ENCODE results near the gene ASNSD1.
"Not testable (repeated sequence)": the region's sequence is repeated elsewhere in the genome, so short reads cannot be mapped to it uniquely, and the experiment has no call there.

ASNSD1 gene

DNA sequence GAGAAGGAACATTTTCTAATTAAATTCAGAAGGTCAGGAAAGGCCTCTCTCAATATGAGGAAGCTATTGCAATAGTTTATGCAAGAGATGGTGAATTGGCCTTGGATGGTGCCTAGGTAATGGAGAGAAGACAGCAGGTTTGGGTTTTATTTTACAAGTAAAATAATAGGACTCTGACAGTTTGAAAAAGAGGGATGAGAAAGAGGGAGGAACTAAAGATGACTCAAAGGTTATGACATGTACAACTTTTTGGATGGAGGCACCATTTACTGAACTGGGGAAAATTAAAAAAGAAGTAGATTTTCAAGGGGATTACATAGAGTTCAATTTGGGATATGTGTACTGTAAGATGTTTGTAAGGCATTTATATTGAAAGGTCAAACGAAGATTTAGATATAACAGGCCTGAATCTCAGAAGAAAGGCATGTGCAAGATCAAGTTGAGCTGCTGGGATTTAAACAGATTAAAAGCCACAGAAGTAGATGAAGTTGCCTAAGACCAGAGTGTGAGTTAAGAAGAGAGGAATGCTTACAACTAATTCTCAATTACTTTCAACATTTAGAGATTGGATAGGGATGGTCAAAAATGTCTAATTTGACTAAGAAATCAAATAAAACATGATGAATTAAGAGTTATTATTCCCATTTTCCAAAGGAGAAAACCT, 12.3 kb upstream of the ASNSD1 start:
- peak; percentile 30 for DNase-seq (ENCODE audit: low spot score)

- no peak for DNase-seq (ENCODE audit: low spot score)
Measured at GRCh38 chr2:189651284-189651683, 10.0 kb upstream of the ASNSD1 start.

- DNase-seq (ENCODE audit: low spot score): not testable (repeated sequence)
Measured at GRCh38 chr2:189653464-189653863, 7.8 kb upstream of the ASNSD1 start.

- no peak for DNase-seq (ENCODE audit: low spot score)
Measured at GRCh38 chr2:189654641-189655040, 6.6 kb upstream of the ASNSD1 start.

GRCh38 chr2:189657867-189658266, 3.4 kb upstream of the ASNSD1 start:
- DNase-seq (ENCODE audit: low spot score): no peak

GRCh38 chr2:189658306-189659212, 2.7 kb upstream of the ASNSD1 start:
- DNase-seq (ENCODE audit: low spot score): no peak

DNA sequence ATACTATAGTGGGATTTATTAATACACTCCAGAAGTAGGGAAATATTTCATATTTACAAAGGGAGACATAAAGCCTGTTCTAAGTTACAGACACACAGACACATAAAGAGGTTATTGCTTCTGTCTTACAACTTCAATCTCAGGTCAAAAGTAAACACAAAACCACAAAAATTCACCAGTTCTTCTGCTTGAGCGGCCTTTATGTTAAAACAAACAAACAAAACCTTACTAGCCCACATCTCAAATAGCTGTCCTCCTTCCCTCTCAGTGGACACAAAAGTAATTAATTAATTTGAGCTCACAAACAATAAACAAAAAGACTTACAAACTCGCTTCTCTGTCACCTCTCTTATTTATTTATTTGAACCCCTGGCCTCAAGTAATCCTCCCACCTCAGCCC, 1.5 kb upstream of the ASNSD1 start:
- DNase-seq (ENCODE audit: low spot score): no peak

- no peak for DNase-seq (ENCODE audit: low spot score)
Measured at GRCh38 chr2:189660803-189661147, 484 bp upstream of the ASNSD1 start.

- no peak for DNase-seq (ENCODE audit: low spot score)
Measured at GRCh38 chr2:189661957-189662321, 680 bp downstream of the ASNSD1 start.

GRCh38 chr2:189662669-189663226, 1.5 kb downstream of the ASNSD1 start:
- DNase-seq (ENCODE audit: low spot score): no peak

DNA sequence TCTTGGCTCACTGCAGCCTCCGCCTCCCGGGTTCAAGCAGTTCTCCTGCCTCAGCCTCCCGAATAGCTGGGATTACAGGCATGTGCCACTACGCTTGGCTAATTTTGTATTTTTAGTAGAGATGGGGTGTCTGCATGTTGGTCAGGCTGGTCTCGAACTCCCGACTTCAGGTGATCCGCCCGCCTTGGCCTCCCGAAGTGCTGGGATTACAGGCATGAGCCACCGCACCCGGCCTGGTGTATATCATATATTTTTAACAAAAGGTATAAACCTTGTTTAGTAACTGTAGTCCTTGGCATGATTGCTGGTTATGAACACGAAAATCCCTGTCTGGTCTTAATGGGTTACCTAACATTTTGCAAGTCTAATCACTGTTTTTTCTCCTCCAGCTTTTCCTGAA, 2.1 kb downstream of the ASNSD1 start:
- not testable (repeated sequence) for DNase-seq (ENCODE audit: low spot score)

DNA sequence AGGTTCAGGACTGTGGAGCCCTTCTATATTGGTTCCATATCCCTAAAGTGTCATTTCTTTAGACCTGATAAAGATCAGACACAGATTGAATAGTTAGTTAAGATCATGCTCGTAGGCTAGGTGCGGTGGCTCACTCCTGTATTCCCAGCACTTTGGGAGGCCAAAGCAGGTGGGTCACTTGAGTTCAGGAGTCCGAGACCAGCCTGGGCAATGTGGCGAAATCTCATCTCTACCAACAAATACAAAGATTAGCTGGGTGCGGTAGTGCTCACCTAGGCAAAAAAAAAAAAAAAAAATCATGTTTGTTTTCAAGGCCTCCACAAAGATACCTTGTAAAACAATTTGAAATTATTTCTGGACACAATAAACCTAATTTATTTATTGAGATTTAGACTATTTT, 8.7 kb downstream of the ASNSD1 start:
- DNase-seq (ENCODE audit: low spot score): no peak

DNA sequence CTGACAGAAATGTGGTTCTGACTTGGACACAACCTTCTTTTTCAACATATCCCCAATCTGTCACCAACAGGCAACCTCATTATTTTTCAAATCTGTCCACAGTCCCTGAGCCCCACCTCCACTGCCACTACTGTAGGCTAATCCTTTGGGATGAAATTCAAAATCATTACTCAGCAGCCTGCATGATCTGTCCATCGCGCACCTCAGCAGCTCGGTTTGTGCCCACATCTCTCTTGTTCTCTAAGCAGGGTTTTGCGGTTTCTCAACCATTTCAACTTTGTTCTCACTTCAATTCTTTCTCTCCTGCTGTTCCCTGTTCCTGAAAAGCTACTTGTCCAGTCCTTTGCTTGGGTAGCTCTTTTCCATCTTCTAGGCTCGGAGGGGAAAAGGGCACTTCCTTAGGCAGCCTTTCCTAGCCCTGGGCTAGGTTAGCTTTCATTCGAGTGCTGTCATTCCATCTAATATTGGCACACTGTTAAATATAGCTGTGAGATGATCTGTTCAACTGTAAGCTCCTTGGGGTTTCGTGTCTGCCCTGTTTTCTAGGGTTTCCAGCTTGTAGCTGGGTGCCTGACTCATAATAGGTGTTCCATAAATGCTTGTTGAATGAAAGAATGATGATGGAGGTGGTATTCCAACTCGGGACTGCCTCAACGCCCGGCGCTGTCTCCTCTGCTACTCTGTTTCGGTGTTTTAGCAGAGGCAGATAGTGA, 12.6 kb downstream of the ASNSD1 start:
- peak; percentile 22 for DNase-seq (ENCODE audit: low spot score)

GRCh38 chr2:189674374-189675112, 13.3 kb downstream of the ASNSD1 start, which contains the start of gene ANKAR:
Gene ANKAR (plus strand): TSS chr2:189674670. CDS start chr2:189676491, 1,821 bp downstream.
- peak; percentile 94 for DNase-seq (ENCODE audit: low spot score)

DNA sequence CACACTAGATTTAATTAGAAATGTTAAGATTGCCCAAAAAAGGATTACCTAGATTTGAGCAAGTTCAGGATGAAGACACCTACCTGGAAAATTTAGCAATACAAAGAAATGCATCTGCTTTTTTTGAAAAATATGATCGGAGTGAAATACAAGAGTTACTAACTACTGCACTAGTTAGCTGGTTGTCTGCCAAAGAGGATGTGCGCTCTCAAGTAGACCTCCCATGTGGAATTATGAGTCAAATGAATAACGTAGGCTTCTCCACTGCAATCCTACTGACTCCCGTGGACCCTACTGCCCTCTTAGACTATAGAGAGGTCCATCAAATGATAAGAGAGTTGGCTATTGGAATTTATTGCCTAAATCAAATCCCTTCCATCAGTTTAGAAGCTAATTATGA, 15.2 kb downstream of the ASNSD1 start:
- DNase-seq (ENCODE audit: low spot score): no peak

DNA sequence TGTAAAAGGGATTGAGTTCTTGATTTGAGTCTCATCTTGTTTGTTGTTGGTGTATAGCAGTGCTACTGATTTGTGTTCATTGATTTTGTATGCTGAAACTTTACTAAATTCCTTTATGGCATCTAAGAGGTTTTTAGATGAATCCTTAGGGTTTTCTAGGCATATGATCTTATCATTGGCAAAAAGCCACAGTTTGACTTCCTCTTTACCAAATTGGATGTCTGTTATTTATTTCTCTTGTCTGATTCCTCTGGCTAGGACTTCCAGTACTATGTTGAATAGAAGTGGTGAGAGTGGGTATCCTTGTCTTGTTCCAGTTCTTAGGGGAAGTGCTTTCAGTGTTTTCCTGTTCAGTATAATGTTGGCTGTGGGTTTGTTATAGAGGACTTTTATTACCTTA, 18.0 kb downstream of the ASNSD1 start:
- DNase-seq (ENCODE audit: low spot score): no peak

- no peak for DNase-seq (ENCODE audit: low spot score)
Measured at GRCh38 chr2:189681203-189681602, 19.9 kb downstream of the ASNSD1 start.

GRCh38 chr2:189681903-189682302, 20.6 kb downstream of the ASNSD1 start:
- no peak for DNase-seq (ENCODE audit: low spot score)

- no peak for DNase-seq (ENCODE audit: low spot score)
Measured at GRCh38 chr2:189683348-189683747, 22.1 kb downstream of the ASNSD1 start.

DNA sequence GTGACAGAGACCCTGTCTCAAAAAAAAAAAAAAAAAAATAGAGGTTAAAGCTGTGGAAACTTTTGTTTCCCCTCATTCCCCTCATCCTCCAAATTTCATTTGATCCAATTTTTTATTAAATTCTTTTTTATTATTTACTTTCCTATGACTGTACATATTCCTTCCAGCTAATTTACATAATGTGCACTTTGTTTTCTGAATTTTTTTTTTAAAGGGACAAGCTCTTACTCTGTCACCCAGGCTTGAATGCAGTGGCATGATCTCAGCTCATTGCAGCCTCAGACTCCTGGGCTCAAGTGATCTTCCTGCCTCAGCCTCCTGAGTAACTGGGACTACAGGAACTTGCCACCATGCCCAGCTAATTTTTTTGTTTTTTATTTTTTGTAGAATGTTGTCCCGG, 23.6 kb downstream of the ASNSD1 start:
- DNase-seq (ENCODE audit: low spot score): no peak

- DNase-seq (ENCODE audit: low spot score): peak; percentile 41
Measured at GRCh38 chr2:189685540-189686229, 24.4 kb downstream of the ASNSD1 start.

Data from AG08396 (cell line).